Hepatocyte (in vitro differentiated cells): ENCODE results near the gene STAT4.

Experiments used
- EZH2phosphoT487 ChIP-seq: fragments of 200-600 bp; sonication (generic); IDR thresholded peaks from one replicate; pipeline ENCODE4 v1.6.1; 2018; ENCODE audit warnings: antibody characterized with exemption, mild to moderate bottlenecking, low read depth, moderate library complexity; ENCODE audit not compliant: unreplicated experiment, severe bottlenecking
- TF ChIP-seq, protein P1 (sequence below): fragments of 200-600 bp; sonication (generic); IDR thresholded peaks from 2 replicates; pipeline ENCODE4 v1.5.1; 2016; ENCODE audit warnings: antibody characterized with exemption, mild to moderate bottlenecking; ENCODE audit not compliant: poor library complexity

DNA sequence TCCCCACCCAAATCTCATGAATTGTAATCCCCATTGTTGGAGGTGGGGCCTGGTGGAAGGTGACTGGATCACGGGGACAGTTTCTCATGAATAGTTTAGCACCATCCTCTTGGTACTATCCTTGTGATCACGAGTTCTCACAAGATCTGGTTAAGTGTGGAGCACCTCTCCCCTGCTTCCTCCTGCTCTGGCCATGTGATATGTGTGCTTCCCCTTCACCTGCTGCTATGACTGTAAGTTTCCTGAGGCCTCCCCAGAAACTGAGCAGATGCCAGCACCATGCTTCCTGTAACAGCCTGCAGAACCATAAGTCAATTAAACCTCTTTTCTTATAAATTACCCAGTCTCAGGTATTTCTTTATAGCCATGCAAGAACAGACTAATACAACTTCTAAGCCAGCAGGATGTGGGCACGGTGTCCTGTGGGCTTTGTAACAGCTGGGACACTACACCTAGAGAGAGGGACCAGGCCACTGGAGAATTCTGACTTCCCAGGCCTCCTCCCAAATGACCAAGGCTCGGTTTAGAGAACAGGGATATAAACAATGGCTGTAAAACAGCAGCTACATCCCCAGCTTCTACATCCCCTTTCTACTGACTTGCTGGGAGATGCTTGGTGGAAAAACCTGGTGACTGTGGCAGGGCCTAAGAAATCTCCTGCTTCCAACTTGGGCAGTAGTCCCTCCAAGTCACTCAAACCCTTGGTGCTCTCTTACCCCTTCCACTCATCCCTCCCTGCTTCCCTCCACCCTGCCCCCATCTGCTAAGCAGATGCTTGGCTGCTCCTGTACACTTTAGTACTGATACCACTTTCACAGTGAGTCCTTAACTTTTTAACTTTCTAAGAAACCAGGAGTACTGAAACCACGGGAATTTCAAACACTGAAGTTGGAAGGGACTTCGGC is 147.1 kb downstream of the STAT4 start:
- TF ChIP-seq EZH2phosphoT487 = no peak
- TF ChIP-seq, protein P1, sequence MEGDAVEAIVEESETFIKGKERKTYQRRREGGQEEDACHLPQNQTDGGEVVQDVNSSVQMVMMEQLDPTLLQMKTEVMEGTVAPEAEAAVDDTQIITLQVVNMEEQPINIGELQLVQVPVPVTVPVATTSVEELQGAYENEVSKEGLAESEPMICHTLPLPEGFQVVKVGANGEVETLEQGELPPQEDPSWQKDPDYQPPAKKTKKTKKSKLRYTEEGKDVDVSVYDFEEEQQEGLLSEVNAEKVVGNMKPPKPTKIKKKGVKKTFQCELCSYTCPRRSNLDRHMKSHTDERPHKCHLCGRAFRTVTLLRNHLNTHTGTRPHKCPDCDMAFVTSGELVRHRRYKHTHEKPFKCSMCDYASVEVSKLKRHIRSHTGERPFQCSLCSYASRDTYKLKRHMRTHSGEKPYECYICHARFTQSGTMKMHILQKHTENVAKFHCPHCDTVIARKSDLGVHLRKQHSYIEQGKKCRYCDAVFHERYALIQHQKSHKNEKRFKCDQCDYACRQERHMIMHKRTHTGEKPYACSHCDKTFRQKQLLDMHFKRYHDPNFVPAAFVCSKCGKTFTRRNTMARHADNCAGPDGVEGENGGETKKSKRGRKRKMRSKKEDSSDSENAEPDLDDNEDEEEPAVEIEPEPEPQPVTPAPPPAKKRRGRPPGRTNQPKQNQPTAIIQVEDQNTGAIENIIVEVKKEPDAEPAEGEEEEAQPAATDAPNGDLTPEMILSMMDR = no peak
